Measurements from ENCODE around the gene PLPPR4.

Gene PLPPR4

GRCh38 chr1:99352821-99353220, 88.5 kb downstream of the PLPPR4 start:
- DNase-seq, result no peak

GRCh38 chr1:99358770-99359169, 94.5 kb downstream of the PLPPR4 start:
- no peak for DNase-seq
